Aorta (tissue), 5 donors: ENCODE data around the gene ARPC1A. TPM values are rescaled to one million over a fixed set of nuclear protein-coding genes. Genes with fewer than 3 reads are reported as not detected.
A peak's percentile ranks its signal among the peaks of the same experiment; 100 is the strongest.

Experiments used
- ATAC-seq: fragments of 200-7000 bp; cut with Tn5 transposase; one replicate; pipeline ENCODE4 v1.9.1; 2022; ENCODE audit warnings: moderate library complexity; ENCODE audit not compliant: low FRiP score
- DNase-seq, 2 donors: peaks; one replicate each; pipeline ENCODE4 v3.0.0-alpha.2; 2020
- H3K27ac ChIP-seq, 2 donors: one replicate each; pipeline ENCODE4 v1.5.1; 2013; ENCODE audit warnings: low read length in 2 of 2, mild to moderate bottlenecking in 2 of 2, moderate library complexity in 2 of 2, control low read depth in 1 of 2, inconsistent platforms in 1 of 2, low read depth in 1 of 2
- H3K27me3 ChIP-seq, 2 donors: one replicate each; pipeline ENCODE4 v1.6.1; 2013; ENCODE audit warnings: control low read depth in 1 of 2, low read length in 1 of 2, mild to moderate bottlenecking in 1 of 2, moderate library complexity in 1 of 2; ENCODE audit not compliant: insufficient read depth in 2 of 2, control insufficient read depth in 1 of 2
- H3K36me3 ChIP-seq, 2 donors: one replicate each; pipeline ENCODE4 v1.6.1; 2013; ENCODE audit warnings: control low read depth in 1 of 2, low read length in 1 of 2, mild to moderate bottlenecking in 1 of 2; ENCODE audit not compliant: insufficient read depth in 2 of 2, control insufficient read depth in 1 of 2
- H3K4me1 ChIP-seq, 2 donors: one replicate each; pipeline ENCODE4 v1.6.1; 2013; ENCODE audit warnings: low read length in 2 of 2, control low read depth in 1 of 2, mild to moderate bottlenecking in 1 of 2, moderate library complexity in 1 of 2; ENCODE audit not compliant: insufficient read depth in 2 of 2, control insufficient read depth in 1 of 2
- H3K4me3 ChIP-seq, 2 donors: one replicate each; pipeline ENCODE4 v1.5.1; 2013; ENCODE audit warnings: low read length in 2 of 2, control low read depth in 1 of 2, mild to moderate bottlenecking in 1 of 2
- H3K9me3 ChIP-seq: one replicate; pipeline ENCODE4 v1.6.1; 2013; ENCODE audit warnings: mild to moderate bottlenecking, low read length; ENCODE audit not compliant: control insufficient read depth
- WGBS, 2 donors: extraction: QIAGEN DNeasy Blood & Tissue Kit; methylation state at CpG; one replicate each; pipeline ENCODE4 v1.1.7; 2013; 5-methylcytosine and 5-hydroxymethylcytosine counted together
- intact Hi-C, 2 donors: fragments of 100-400 bp; cut with DNase I; formaldehyde crosslinking; loops; one replicate each; pipeline versions ENCODE4 v1.14.2 to v1.15.0; 2022
- polyA plus RNA-seq, 2 donors: library from polyadenylated mRNA; stranded (reverse); fragments of 200-250 nt; gene quantifications; one replicate each; pipeline ENCODE4 v1.2.3, GENCODE V29; 2013
- total RNA-seq, 2 donors: library from RNA; stranded (reverse); fragmentation: NEBNext Ultra II Directional; extraction: Animal tissue kit (Norgen Biotek cat#: 25700); gene quantifications; one replicate each; pipeline ENCODE4 v1.2.1, GENCODE V29; 2021
- donor health status: healthy with polysubstance abuse.
- donor health status: Bipolar disorder and iron deficiency.
- donor health status: DM: no; HTN: no; CAD: no.
- donor health status: DM: no; HTN: no; CAD: no.
- donor health status: DM: yes; HTN: yes; CAD: no.

The ARPC1A gene
- total and polyA plus RNA-seq, 4 donors = 95.1 to 227 (median 103) TPM

DNA sequence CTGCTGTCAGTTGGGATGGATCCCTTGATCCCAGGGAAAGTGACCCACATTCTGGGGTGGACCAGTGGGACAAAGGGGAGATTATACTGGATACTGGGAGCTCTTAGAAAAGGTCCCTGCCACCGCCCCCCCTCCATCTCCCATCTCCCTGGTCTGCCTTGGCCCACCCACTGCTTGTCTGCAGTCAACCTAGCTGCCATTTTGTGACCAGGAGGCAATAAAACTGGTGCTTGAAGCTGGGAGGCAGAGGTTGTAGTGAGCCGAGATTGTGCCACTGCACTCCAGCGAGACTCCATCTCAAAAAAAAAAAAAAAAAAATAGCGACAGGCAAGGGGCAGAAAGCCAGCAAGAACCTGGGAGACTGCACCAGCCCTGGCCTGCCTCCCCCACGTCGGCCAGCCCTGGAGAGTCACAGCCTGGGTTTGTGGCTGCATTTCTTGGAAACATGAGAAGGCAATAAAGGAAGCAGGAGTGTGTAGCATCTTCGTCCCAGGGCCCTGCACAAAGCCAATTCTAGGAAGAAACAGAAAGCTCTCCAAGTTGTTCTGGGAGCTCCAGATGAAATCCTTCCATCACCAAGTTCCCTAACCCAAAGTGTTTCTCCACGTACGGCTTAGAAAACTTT, 44.2 kb downstream of the ARPC1A start:
- no peak for ATAC-seq
- Histone ChIP-seq H3K9me3 (no peaks in the 10 kb centered on the region), H3K4me1 (no peaks in the 10 kb centered on the region), H3K27ac (peak overlapping the region; percentile 3 to 37), H3K36me3 (peaks cover 2 to 3% of the 10 kb centered on the region in 2 donors), H3K27me3 (no peaks in the 10 kb centered on the region), H3K4me3 (no peak overlapping the region)
- 18 to 20% methylated on average over 8 to 9 of the region's 9 CpGs for whole genome bisulfite sequencing, 2 donors
- intact Hi-C loops = loop anchor here in 1 of 2 donors (5.0 kb wide), 1 partner anchor 47 kb away; no protein-coding TSS in a partner anchor
- no peak for DNase-seq

DNA sequence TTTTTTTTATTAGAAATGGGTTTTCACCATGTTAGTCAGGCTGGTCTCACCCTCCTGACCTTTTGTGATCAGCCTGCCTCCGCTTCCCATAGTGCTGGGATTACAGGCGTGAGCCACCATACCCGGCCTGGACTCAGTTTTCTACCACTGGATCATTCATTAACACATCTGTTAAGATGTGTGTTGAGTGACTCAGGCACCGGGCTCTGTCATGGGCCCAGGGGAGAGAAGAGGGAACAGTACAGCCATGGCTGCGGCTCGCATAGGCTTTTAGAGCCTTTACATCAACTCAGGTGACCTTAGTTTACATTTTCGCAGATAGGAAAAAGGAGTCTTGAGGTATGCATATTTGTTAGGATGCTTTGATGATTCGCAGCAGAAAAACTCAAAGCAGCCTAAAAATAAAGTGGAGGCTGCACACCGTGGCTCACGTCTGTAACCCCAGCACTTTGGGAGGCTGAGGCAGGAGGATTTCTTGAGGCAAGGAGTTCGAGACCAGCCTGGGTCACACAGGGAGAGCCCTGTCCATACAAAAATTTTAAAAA, 45.8 kb downstream of the ARPC1A start:
- no peaks in the 10 kb centered on the region for H3K9me3 ChIP-seq
- WGBS, 2 donors = 80 to 83% methylated on average over 11 of the region's 11 CpGs
- H3K4me1 ChIP-seq = no peaks in the 10 kb centered on the region
- no peak overlapping the region for H3K4me3 ChIP-seq
- intact Hi-C loops = no loop called here
- ATAC-seq (no peak), DNase-seq (peak in 1 of 2 donors; percentile 27)
- peaks cover 0 to 2% of the 10 kb centered on the region in 2 donors for H3K36me3 ChIP-seq
- H3K27me3 ChIP-seq = no peaks in the 10 kb centered on the region
- no peak overlapping the region for H3K27ac ChIP-seq

DNA sequence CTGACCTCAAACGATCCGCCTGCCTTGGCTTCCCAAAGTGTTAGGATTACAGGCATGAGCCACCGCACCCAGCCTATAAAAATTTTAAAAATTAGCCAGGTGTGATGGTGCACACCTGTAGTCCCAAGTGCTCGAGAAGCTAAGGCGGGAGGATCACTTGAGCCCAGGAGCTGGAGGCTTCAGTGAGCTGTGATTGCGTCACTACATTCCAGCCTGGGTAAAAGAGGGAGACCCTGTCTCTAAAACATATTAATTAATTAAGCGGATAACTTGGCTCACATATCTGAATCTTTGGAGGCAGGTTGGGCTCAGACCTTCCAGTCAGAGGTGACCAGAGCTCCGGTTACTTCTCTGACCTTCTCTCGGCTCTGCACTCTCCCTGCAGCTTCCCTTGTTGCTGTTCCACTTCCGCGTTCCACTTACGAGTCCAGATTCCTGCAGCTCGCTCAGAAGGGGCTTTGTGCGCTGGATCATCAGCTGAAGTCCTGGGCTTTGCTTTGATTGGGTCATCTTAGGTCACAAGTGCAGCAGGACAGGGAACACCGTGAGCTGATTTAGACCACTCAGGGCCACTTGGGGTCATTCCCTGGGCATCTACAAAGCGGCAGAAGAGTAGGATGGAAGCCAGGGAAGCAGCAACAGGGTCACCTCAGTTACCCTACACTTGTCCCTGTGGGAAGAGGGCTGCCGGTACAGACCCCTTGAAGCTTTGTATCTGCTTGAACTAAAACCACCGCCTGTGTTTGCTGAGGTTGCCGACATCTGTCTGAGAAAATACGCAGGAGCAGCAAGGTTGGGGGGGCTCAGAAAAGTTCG, 46.8 kb downstream of the ARPC1A start:
- DNase-seq (peak in 1 of 2 donors; percentile 46), ATAC-seq (no peak)
- no peak overlapping the region for H3K4me3 ChIP-seq
- 56 to 58% methylated on average over 21 of the region's 21 CpGs for WGBS, 2 donors
- peak overlapping the region in 1 of 2 donors; percentile 17 for H3K27ac ChIP-seq
- H3K9me3 ChIP-seq = no peaks in the 10 kb centered on the region
- no peaks in the 10 kb centered on the region for H3K27me3 ChIP-seq
- H3K36me3 ChIP-seq = no peaks in the 10 kb centered on the region
- H3K4me1 ChIP-seq = no peaks in the 10 kb centered on the region
- intact Hi-C loops = no loop called here

DNA sequence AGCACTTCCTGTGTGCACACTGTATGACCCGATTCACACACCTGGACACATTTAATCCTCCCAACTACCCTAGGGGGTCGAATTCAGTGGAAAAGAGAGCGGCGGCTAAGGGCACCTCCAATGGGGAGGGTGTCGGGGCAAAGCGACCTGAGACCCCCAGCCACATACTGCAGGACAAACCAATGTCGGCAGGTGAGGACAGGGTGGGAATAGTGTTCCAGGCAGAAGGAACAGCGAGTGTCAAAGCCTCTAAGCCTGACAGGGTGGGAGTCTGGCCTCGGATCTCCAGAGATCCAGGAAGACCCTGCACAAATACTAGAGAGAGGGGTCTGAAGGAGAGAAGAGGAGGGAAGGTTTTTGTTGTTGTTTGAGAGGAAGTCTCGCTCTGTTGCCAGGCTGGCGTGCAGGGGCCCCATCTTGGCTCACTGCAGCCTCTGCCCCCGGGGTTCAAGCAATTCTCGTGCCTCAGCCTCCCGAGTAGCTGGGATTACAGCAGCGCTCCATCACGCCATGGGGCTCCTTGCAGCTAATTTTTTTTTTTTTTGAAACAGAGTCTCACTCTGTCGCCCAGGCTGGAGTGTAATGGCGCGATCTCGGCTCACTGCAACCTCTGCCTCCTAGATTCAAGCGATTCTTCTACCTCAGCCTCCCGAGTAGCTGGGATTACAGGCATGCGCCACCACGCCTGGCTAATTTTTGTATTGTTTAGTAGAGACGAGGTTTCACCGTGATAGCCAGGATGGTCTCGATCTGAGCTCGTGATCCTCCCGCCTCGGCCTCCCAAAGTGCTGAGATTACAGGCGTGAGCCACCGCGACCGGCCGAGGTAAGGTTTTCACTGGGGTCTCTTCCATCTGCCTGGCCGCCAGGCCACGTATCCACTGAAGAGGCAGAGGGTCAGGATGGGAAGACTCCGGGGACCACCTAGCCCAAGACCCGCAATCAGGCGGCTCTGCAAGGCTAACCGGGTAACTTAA, 47.7 kb downstream of the ARPC1A start:
- Histone ChIP-seq H3K9me3 (no peaks in the 10 kb centered on the region), H3K36me3 (no peaks in the 10 kb centered on the region), H3K4me3 (no peak overlapping the region), H3K27ac (peak overlapping the region in 1 of 2 donors; percentile 43), H3K4me1 (no peaks in the 10 kb centered on the region), H3K27me3 (no peaks in the 10 kb centered on the region)
- intact Hi-C loops = loop anchor here in 1 of 2 donors (2.0 kb wide), 1 partner anchor 35 kb away; the partner anchor contains the start of genes BUD31 and PDAP1
- ATAC-seq = no peak
- WGBS, 2 donors = 91% methylated on average over 41 of the region's 41 CpGs
- DNase-seq = no peak

DNA sequence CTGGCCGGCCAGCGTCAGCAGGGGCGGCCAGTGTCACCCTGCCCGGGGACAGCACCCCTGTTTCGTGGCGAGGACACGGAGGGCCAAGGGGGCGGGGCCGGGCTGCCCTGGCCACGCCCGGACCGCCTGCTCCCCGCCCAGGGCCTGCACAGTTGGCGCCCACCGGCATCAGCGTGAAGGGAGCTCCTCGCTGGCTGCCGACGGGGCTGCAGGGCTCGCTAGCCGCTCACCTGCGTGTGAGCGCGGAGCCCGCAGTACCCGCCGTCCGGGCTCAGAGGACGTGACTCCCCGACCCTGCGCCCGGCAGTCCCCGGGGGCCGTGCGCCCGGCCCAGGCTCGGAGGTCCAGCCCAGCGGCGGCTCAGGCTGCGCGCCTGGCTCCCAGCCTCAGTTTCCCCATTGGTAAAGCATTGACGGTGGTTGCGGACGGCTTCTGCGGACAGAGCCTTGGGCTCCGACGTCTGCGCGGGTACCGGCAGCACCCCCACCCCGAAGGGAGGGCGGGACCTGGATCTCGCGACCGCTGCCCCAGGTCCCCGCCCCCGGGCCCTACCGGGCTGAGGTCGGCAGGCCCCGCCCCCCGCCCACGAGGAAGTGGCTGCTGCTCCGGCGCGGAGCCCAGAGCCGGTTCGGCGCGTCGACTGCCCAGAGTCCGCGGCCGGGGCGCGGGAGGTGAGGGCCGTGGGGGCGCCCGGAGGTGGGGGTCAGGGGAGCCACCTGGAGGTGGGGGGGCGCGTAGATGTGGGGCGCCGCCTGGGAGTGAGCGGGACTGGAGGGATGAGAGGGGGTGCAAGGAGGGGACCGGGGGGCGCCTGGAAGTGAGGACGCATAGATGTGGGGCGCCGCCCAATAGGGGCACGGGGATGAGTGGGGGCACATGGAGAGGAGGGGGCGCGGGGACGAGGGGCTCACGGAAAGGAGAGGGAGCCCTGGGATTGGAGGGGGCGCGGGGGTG, 48.7 kb downstream of the ARPC1A start, which contains the start of gene ARPC1B:
TSS of gene ARPC1B (plus strand) at position 620 of the 954 bp plus-strand sequence. CDS start 10,985 bp downstream, outside the sequence.
- H3K36me3 ChIP-seq = no peaks in the 10 kb centered on the region
- ATAC-seq = peak; percentile 87
- no peaks in the 10 kb centered on the region for H3K9me3 ChIP-seq
- H3K4me3 ChIP-seq = peak within 1 kb of the TSS; percentile 50 to 82
- 2 to 3% methylated on average over 87 to 95 of the region's 95 CpGs for WGBS, 2 donors
- no peaks in the 10 kb centered on the region for H3K4me1 ChIP-seq
- peak within 1 kb of the TSS in 1 of 2 donors; percentile 49 for H3K27ac ChIP-seq
- intact Hi-C loops = loop anchor here in 1 of 2 donors (2.0 kb wide), 1 partner anchor 34 kb away; the partner anchor contains the start of genes BUD31 and PDAP1
- no peaks in the 10 kb centered on the region for H3K27me3 ChIP-seq
- peak; percentile 91 to 94 for DNase-seq

DNA sequence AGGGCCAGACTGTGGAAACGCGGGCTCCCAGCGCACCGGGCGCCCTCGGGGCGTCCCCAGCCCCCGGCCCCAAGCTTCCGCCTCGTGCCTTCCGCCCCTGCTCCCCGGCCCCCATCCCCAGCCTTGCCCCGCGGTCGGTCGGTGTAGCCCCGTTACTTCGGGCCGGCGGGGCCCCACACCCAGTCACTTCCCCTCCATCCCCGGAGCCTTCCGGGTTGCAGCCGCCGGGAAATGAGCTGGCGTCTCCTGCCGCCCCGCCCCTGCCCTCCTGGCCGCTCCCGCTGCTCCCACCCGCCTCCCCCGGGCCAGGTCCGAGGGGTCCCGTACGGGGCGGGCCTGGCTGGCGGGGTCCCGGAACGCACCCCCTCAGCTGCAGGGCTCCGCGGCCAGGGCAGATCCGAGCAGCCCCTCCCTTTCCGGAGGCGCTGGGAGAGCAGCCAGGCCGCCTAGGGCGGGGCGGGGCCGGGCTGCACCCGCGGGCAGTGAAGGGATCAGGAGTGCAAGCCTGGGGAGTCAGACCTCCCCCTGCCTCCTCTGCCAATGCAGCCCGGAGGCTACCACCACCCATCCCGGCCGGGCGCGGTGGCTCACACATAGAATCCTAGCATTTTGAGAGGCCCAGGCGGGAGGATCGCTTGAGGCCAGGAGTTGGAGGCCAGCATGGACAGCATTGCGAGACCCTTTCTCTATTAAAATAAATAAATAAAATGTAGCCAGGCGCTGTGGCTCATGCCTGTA, 49.5 kb downstream of the ARPC1A start:
- no peaks in the 10 kb centered on the region for H3K4me1 ChIP-seq

DNA sequence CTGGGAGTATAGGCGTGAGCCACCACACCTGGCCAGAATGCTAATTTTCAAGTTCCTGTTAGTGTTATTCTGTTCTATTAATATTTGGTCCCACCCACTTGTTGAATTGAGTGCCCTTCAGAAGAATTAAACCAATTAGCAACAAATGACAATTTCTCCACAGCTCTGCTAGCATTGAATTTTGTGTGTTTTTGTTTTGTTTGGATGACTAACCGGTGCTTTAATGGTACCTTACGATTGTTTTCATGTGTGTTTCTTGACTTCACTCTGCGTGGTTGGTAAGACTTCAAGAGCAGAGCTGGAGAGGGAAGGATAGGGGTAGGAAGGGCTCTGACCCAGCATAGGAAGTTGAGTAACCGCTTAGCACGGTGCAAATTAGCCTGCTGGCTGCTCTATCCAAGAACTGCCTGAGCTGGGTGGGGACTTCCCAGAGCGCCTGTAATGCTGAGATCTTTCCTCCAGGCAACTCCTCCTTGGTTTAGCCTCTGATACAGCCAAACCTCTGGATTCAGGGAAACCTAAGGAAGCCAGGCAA, 53.4 kb downstream of the ARPC1A start:
- H3K27ac ChIP-seq = peak overlapping the region; percentile 28 to 94
- ATAC-seq (peak; percentile 86), DNase-seq (peak in 1 of 2 donors; percentile 89)
- no peaks in the 10 kb centered on the region for H3K9me3 ChIP-seq
- H3K36me3 ChIP-seq = no peaks in the 10 kb centered on the region
- H3K27me3 ChIP-seq = no peaks in the 10 kb centered on the region
- WGBS, 2 donors = 5 to 7% methylated on average over 7 of the region's 7 CpGs
- no peak overlapping the region for H3K4me3 ChIP-seq
- H3K4me1 ChIP-seq = no peaks in the 10 kb centered on the region
- intact Hi-C loops = no loop called here

More for the DNA sequence above, 49.5 kb downstream of the ARPC1A start:
- WGBS, 2 donors = 4 to 5% methylated on average over 43 to 58 of the region's 58 CpGs
- Histone ChIP-seq H3K36me3 (no peaks in the 10 kb centered on the region), H3K27me3 (no peaks in the 10 kb centered on the region), H3K9me3 (no peaks in the 10 kb centered on the region), H3K4me3 (peak overlapping the region; percentile 50 to 82), H3K27ac (peak overlapping the region in 1 of 2 donors; percentile 49)
- intact Hi-C loops = loop anchor here in 1 of 2 donors (2.0 kb wide), 1 partner anchor 34 kb away; the partner anchor contains the start of genes BUD31 and PDAP1
- peak; percentile 91 for DNase-seq
- peak; percentile 88 for ATAC-seq
